Bronchial epithelial cell (primary cell): Measurements from ENCODE around the gene HS3ST3A1. TPM values are rescaled to one million over a fixed set of nuclear protein-coding genes. Genes with fewer than 3 reads are reported as not detected.
A peak's percentile ranks its signal among the peaks of the same experiment; 100 is the strongest.

Source experiments
- DNase-seq: peaks from one replicate; pipeline ENCODE4 v3.0.0-alpha.2; 2010; ENCODE audit warnings: low read depth
- FAIRE-seq: peaks from 2 replicates; lab custom pipeline; 2011; peaks lifted over from hg19 to GRCh38; lab: Jason Lieb, UNC
- H3K27me3 ChIP-seq: 2 replicates; pipeline ENCODE4 v1.5.1; 2011; ENCODE audit warnings: low read length; ENCODE audit not compliant: control insufficient read depth, insufficient read depth
- H3K36me3 ChIP-seq: 2 replicates; pipeline ENCODE4 v1.5.1; 2011; ENCODE audit warnings: low read length; ENCODE audit not compliant: control insufficient read depth, insufficient read depth
- H3K4me3 ChIP-seq: 2 replicates; pipeline ENCODE4 v1.5.1; 2011; ENCODE audit warnings: mild to moderate bottlenecking, low read depth, low read length, control low read depth
- total RNA-seq: library from RNA; depleted of rRNA; stranded (reverse); fragments of >200 nt; gene quantifications from 2 replicates; pipeline ENCODE4 v1.2.1, GENCODE V29; 2014
- TF ChIP-seq, protein P1 (sequence below): IDR thresholded peaks from 2 replicates; pipeline ENCODE4 v1.5.1; 2011; ENCODE audit warnings: mild to moderate bottlenecking, moderate library complexity, low read length, control low read depth, inconsistent platforms; ENCODE audit not compliant: insufficient read depth, severe bottlenecking

HS3ST3A1 gene
- total RNA-seq, 1 donor from 2014 or later: 0.53 TPM

GRCh38 chr17:13643180-13643579 is 41.5 kb upstream of the HS3ST3A1 start:
- DNase-seq (no peak), FAIRE-seq (no peak)
- Histone ChIP-seq H3K27me3 (no peaks in the 10 kb centered on the region), H3K4me3 (no peak overlapping the region), H3K36me3 (no peaks in the 10 kb centered on the region)
- TF ChIP-seq, protein P1, sequence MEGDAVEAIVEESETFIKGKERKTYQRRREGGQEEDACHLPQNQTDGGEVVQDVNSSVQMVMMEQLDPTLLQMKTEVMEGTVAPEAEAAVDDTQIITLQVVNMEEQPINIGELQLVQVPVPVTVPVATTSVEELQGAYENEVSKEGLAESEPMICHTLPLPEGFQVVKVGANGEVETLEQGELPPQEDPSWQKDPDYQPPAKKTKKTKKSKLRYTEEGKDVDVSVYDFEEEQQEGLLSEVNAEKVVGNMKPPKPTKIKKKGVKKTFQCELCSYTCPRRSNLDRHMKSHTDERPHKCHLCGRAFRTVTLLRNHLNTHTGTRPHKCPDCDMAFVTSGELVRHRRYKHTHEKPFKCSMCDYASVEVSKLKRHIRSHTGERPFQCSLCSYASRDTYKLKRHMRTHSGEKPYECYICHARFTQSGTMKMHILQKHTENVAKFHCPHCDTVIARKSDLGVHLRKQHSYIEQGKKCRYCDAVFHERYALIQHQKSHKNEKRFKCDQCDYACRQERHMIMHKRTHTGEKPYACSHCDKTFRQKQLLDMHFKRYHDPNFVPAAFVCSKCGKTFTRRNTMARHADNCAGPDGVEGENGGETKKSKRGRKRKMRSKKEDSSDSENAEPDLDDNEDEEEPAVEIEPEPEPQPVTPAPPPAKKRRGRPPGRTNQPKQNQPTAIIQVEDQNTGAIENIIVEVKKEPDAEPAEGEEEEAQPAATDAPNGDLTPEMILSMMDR: no peak

- no peaks in the 10 kb centered on the region for H3K36me3 ChIP-seq
- H3K4me3 ChIP-seq: no peak overlapping the region
- TF ChIP-seq, protein P1: no peak
- no peak for FAIRE-seq
- no peak for DNase-seq
- no peaks in the 10 kb centered on the region for H3K27me3 ChIP-seq
Observed at GRCh38 chr17:13642188-13642587, 40.5 kb upstream of the HS3ST3A1 start.

DNA sequence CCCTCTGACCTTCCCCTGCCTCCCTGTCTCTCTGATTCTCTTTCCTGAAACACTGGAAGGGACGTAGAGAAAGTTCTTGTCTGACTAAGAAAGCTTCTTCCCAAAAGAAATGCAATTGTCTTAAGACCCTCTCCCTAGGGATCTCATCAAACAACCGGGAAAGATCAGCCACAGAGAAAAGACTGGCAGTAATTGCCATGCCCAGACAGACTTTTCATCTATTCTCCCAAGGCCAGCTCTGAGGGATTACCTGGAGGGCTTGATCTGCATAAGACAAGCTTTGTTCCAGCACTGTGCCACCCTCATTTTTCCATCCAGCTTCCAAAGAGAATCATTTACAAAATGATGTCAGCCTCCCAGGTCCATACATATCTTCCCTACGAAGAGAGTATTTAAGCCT is 38.8 kb upstream of the HS3ST3A1 start:
- no peak for FAIRE-seq
- no peaks in the 10 kb centered on the region for H3K27me3 ChIP-seq
- H3K4me3 ChIP-seq: no peak overlapping the region
- no peaks in the 10 kb centered on the region for H3K36me3 ChIP-seq
- DNase-seq: no peak
- TF ChIP-seq, protein P1: no peak

DNA sequence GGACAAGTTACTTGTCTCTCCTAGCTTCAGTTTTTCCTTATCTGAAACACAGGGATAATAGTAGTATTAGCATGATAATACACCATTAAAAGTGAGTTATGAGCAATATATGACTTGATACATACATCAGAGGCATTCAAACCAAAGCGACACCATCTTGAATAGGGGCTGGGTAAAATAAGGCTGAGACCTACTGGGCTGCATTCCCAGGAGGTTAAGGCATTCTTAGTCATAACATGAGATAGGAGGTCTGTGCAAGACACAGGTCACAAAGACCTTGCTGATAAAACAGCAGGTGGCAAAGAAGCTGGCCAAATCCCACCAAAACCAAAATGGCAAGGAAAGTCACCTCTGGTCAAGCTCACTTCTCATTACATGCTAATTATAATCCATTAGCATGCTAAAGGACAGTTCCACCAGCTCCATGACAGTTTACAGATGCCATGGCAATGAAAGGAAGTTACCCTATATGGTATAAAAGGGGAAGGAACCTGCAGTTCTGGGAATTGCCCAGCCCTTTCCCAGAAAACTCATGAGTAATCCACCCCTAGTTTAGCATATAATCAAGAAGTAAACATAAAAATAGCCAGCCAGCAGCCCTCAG is 37.2 kb upstream of the HS3ST3A1 start:
- DNase-seq (peak; percentile 57), FAIRE-seq (no peak)
- Histone ChIP-seq H3K36me3 (no peaks in the 10 kb centered on the region), H3K27me3 (no peaks in the 10 kb centered on the region), H3K4me3 (no peak overlapping the region)
- TF ChIP-seq, protein P1: no peak

GRCh38 chr17:13636951-13637350 is 35.2 kb upstream of the HS3ST3A1 start:
- DNase-seq: no peak
- H3K36me3 ChIP-seq: no peaks in the 10 kb centered on the region
- H3K27me3 ChIP-seq: no peaks in the 10 kb centered on the region
- TF ChIP-seq, protein P1: no peak
- no peak overlapping the region for H3K4me3 ChIP-seq
- no peak for FAIRE-seq

DNA sequence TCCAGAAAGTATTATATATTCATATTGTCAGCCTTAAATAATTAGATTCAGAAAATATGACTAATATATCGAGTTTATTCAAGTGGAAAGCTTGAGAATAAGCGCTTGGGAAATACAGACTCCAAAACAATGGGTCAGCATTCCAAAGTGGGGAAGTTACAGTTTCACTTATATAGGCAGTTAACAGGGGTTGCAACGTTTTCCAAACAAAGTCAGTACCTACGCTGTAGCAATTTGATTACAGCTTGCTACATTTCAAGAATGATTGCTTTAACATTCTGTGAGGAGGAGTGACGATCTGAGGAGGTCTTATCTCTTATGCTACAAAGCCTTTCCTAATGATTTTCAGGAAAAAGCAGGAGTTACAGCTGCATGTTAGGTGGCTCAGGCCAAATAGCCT is 34.2 kb upstream of the HS3ST3A1 start:
- no peak overlapping the region for H3K4me3 ChIP-seq
- DNase-seq (peak; percentile 34), FAIRE-seq (no peak)
- TF ChIP-seq, protein P1: no peak
- H3K36me3 ChIP-seq: no peaks in the 10 kb centered on the region
- no peaks in the 10 kb centered on the region for H3K27me3 ChIP-seq
